CD4-positive, alpha-beta T cell (primary cell): ENCODE results near the gene FSTL3. TPM values are rescaled to one million over a fixed set of nuclear protein-coding genes. Genes with fewer than 3 reads are reported as not detected.
A peak's percentile ranks its signal among the peaks of the same experiment; 100 is the strongest.
"Not testable (repeated sequence)": the region's sequence is repeated elsewhere in the genome, so short reads cannot be mapped to it uniquely, and the experiment has no call there.

ENCODE experiments used
- ATAC-seq: fragments of 200-7000 bp; cut with Tn5 transposase; one replicate; pipeline ENCODE4 v1.10.0; 2022; ENCODE audit warnings: mild to moderate bottlenecking; ENCODE audit not compliant: poor library complexity
- CTCF ChIA-PET: fragments of 350-600 bp; sonication (Branson Sonifier 250); formaldehyde crosslinking; loops from one replicate; lab custom pipeline; 2021; ENCODE audit warnings: antibody characterized with exemption, inconsistent platforms; lab: Charles Lee
- POLR2A ChIA-PET: fragments of 350-600 bp; sonication (Branson Sonifier 250); formaldehyde crosslinking; loops from one replicate; lab custom pipeline; 2021; ENCODE audit warnings: antibody characterized with exemption, inconsistent platforms; lab: Charles Lee
- DNase-seq, 14 experiments: peaks; one replicate each; pipeline ENCODE4 v3.0.0-alpha.2; 2013 to 2020; ENCODE audit warnings: mixed read lengths in 2 of 14
- H3K27ac ChIP-seq, 2 donors: one replicate each; pipeline versions ENCODE4 v1.5.1 to v1.7.0; 2013; ENCODE audit warnings: low read length in 2 of 2, low read depth in 1 of 2, mild to moderate bottlenecking in 1 of 2
- H3K27me3 ChIP-seq, 2 experiments: 1 replicate in 1 of 2; 2 replicates in 1 of 2; pipeline versions ENCODE4 v1.6.1 to v1.7.0; 2013; ENCODE audit warnings: low read length in 2 of 2, control low read depth in 1 of 2, mild to moderate bottlenecking in 1 of 2, moderate library complexity in 1 of 2; ENCODE audit not compliant: insufficient read depth in 2 of 2, control insufficient read depth in 1 of 2
- H3K36me3 ChIP-seq: one replicate; pipeline ENCODE4 v1.6.1; 2013; ENCODE audit warnings: low read length, control low read depth; ENCODE audit not compliant: insufficient read depth
- H3K4me1 ChIP-seq: one replicate; pipeline ENCODE4 v1.6.1; 2013; ENCODE audit warnings: low read length, control low read depth; ENCODE audit not compliant: insufficient read depth
- H3K4me3 ChIP-seq: one replicate; pipeline ENCODE4 v1.5.1; 2013; ENCODE audit warnings: mild to moderate bottlenecking, low read length, moderate library complexity
- H3K9me3 ChIP-seq, 2 experiments: 1 replicate in 1 of 2; 2 replicates in 1 of 2; pipeline versions ENCODE4 v1.6.1 to v1.7.0; 2013; ENCODE audit warnings: low read length in 2 of 2, mild to moderate bottlenecking in 2 of 2, control low read depth in 1 of 2, moderate library complexity in 1 of 2; ENCODE audit not compliant: control insufficient read depth in 1 of 2, insufficient read depth in 1 of 2
- H3K27ac Mint-ChIP-seq: one replicate; pipeline ENCODE4 v1.8.0; 2020; ENCODE audit warnings: mixed read lengths
- H3K27me3 Mint-ChIP-seq: one replicate; pipeline ENCODE4 v1.8.0; 2021; ENCODE audit warnings: mixed read lengths
- H3K36me3 Mint-ChIP-seq: one replicate; pipeline ENCODE4 v1.8.0; 2021; ENCODE audit warnings: low read depth, mixed read lengths
- H3K4me1 Mint-ChIP-seq: one replicate; pipeline ENCODE4 v1.8.0; 2021; ENCODE audit warnings: low read depth, mixed read lengths
- H3K4me3 Mint-ChIP-seq: one replicate; pipeline ENCODE4 v1.8.0; 2020; ENCODE audit warnings: mild to moderate bottlenecking, mixed read lengths
- H3K9me3 Mint-ChIP-seq: one replicate; pipeline ENCODE4 v1.8.0; 2020; ENCODE audit warnings: mixed read lengths
- CTCF ChIP-seq: fragments of 200-600 bp; IDR thresholded peaks from one replicate; pipeline ENCODE4 v1.8.0; 2022; ENCODE audit warnings: antibody characterized with exemption, mild to moderate bottlenecking
- intact Hi-C, 2 experiments: fragments of 100-400 bp; cut with DNase I in 1 of 2; cut with micrococcal nuclease in 1 of 2; formaldehyde crosslinking; loops; one replicate each; pipeline versions ENCODE4 v1.15.1 to v1.9.0; 2023 to 2025; cut with DNase I, micrococcal nuclease
- polyA plus RNA-seq, 2 donors: library from polyadenylated mRNA; unstranded; fragments of 120-200 nt; gene quantifications; one replicate each; pipeline ENCODE4 v1.2.1, GENCODE V29; 2013
- total RNA-seq, 174 experiments: library from RNA in 2 of 174; stranded (reverse) in 2 of 174; gene quantifications; one replicate each; pipeline ENCODE4 v1.2.3 and lab custom pipeline; 2021 to 2026

FSTL3 gene
- 1 to 10 TPM; 2.2 to 3.4 TPM for total RNA-seq
- 3.3 TPM for polyA plus RNA-seq (2013, experiment 1 of 2)
- polyA plus RNA-seq (2013, experiment 2 of 2), result 3.6 TPM
- total RNA-seq (lab: John Stamatoyannopoulos, UW), result 0.49 to 10.0 (median 3.3) reads per million in 172 experiments

GRCh38 chr19:676339-677105, at the start of gene FSTL3:
Gene FSTL3, plus strand, starts transcription at chr19:676392. Its CDS starts 32 bp downstream, at chr19:676424.
- H3K4me3 ChIP-seq, result no peak within 1 kb of the TSS

GRCh38 chr19:626566-626965, 49.6 kb upstream of the FSTL3 start:
- H3K36me3 Mint-ChIP-seq, result peaks cover 52% of the 10 kb centered on the region

More at GRCh38 chr19:676339-677105, at the start of gene FSTL3:
- H3K27me3 ChIP-seq, result peaks cover 27 to 32% of the 10 kb centered on the region in 2 experiments
- no peaks in the 10 kb centered on the region for H3K36me3 ChIP-seq
- ChIA-PET POLR2A (no interaction called here), CTCF (interaction anchor here (1.3 kb wide), 1 partner anchor 92 kb away, joined by 3 read pairs; no protein-coding TSS in a partner anchor)
- H3K36me3 Mint-ChIP-seq, result no peaks in the 10 kb centered on the region
- TF ChIP-seq CTCF, result no peak
- H3K9me3 Mint-ChIP-seq, result no peaks in the 10 kb centered on the region
- ATAC-seq (no peak), DNase-seq (no peak)
- H3K4me1 Mint-ChIP-seq, result peaks cover 5% of the 10 kb centered on the region
- H3K9me3 ChIP-seq, result peaks cover 0 to 21% of the 10 kb centered on the region in 2 experiments
- peaks cover 37% of the 10 kb centered on the region for H3K4me1 ChIP-seq
- H3K27ac ChIP-seq, result no peak within 1 kb of the TSS
- H3K27me3 Mint-ChIP-seq, result peaks cover 20% of the 10 kb centered on the region
- H3K27ac Mint-ChIP-seq, result no peak within 1 kb of the TSS
- intact Hi-C loops, result no loop called here
- peak within 1 kb of the TSS; percentile 63 for H3K4me3 Mint-ChIP-seq

GRCh38 chr19:628168-628567, 48.0 kb upstream of the FSTL3 start:
- peaks cover 0 to 4% of the 10 kb centered on the region in 2 experiments for H3K9me3 ChIP-seq
- intact Hi-C loops, result no loop called here
- Mint-ChIP-seq H3K36me3 (peaks cover 57% of the 10 kb centered on the region), H3K4me3 (no peak overlapping the region), H3K27me3 (no peaks in the 10 kb centered on the region), H3K9me3 (no peaks in the 10 kb centered on the region), H3K4me1 (peaks cover 27% of the 10 kb centered on the region), H3K27ac (no peak overlapping the region)
- peaks cover 55% of the 10 kb centered on the region for H3K36me3 ChIP-seq
- H3K4me1 ChIP-seq, result peaks cover 30% of the 10 kb centered on the region
- no peaks in the 10 kb centered on the region for H3K27me3 ChIP-seq
- ATAC-seq, result no peak
- no peak overlapping the region for H3K4me3 ChIP-seq
- DNase-seq, result peak in 3 of 14 experiments; percentile 29 to 43 (median 38)
- TF ChIP-seq CTCF, result no peak
- ChIA-PET POLR2A (no interaction called here), CTCF (interaction anchor here (1.4 kb wide), 1 partner anchor 44 kb away, joined by 4 read pairs; no protein-coding TSS in a partner anchor)
- H3K27ac ChIP-seq, result no peak overlapping the region

More at GRCh38 chr19:626566-626965, 49.6 kb upstream of the FSTL3 start:
- peaks cover 16% of the 10 kb centered on the region for H3K4me1 Mint-ChIP-seq
- Histone ChIP-seq H3K36me3 (peaks cover 60% of the 10 kb centered on the region), H3K4me1 (peaks cover 15% of the 10 kb centered on the region)
- POLR2A ChIA-PET, ATAC-seq, H3K4me3 Mint-ChIP-seq, H3K27me3 Mint-ChIP-seq, H3K27ac ChIP-seq, H3K4me3 ChIP-seq, H3K9me3 Mint-ChIP-seq, H3K27ac Mint-ChIP-seq, intact Hi-C loops, H3K27me3 ChIP-seq, DNase-seq, H3K9me3 ChIP-seq: not testable (repeated sequence)
- CTCF ChIA-PET, result interaction anchor here (0.7 to 0.8 kb wide), 2 partner anchors 20 to 33 kb away, joined by 3 read pairs; no protein-coding TSS in a partner anchor

GRCh38 chr19:629515-629914, 46.7 kb upstream of the FSTL3 start:
- ATAC-seq, result not testable (repeated sequence)
- H3K4me1 Mint-ChIP-seq, result peaks cover 35% of the 10 kb centered on the region

More at GRCh38 chr19:629515-629914, 46.7 kb upstream of the FSTL3 start:
- H3K9me3 ChIP-seq, H3K4me3 Mint-ChIP-seq, H3K4me3 ChIP-seq, H3K27me3 ChIP-seq, POLR2A ChIA-PET, H3K9me3 Mint-ChIP-seq, DNase-seq, H3K27ac Mint-ChIP-seq, H3K27ac ChIP-seq, H3K27me3 Mint-ChIP-seq, CTCF ChIA-PET, intact Hi-C loops: not testable (repeated sequence)
- peaks cover 50% of the 10 kb centered on the region for H3K36me3 Mint-ChIP-seq
- Histone ChIP-seq H3K36me3 (peaks cover 43% of the 10 kb centered on the region), H3K4me1 (peaks cover 40% of the 10 kb centered on the region)
